Cerebellar nuclear complex (tissue), 1 donor: ENCODE measurements around the gene LDB2.

Experiments
- DNase-seq, 2 experiments: peaks; one replicate each; lab custom pipeline; 2025; lab: John Stamatoyannopoulos, UW

Gene LDB2

DNA sequence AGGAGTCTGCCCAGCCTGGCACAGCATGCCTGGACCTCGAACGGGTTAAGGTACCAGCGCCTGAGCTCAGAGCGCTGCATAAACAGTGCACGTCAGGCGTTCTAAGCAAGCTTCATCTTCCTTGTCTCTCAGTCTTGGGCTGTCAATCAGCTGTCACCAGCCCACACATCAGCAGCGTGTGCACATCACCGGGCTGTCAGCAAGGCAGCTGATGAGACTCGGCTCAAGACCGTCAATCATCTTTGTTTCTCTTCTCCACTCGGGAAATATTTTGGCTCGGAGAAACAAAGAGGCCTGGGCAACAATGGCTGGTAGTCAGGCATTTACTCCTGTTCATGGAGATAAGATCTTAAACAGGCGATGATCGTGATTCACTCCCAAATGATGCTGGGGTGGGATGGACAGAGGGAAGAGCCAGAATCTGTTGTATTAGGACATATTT, 141.3 kb downstream of the LDB2 start:
- DNase-seq, result no peak

DNA sequence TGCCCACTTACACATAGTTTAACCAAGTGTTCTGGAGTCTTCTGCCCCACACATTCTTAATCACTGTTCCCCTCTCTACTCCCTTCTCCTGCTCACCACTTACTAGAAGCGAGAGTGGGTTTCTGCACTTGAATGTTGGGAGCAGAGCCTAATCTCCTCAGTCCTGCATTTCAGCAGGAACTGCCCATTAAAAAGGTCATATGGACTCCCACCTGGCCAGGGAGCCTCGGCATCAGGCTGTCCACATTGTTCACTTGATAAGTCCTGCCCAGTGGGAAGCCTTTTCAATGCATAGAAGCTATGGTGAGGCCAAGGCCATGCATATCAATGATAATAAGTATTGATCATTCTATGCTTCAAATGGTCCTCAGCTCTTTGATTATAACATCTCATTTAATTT, 144.3 kb downstream of the LDB2 start:
- DNase-seq, result no peak

DNA sequence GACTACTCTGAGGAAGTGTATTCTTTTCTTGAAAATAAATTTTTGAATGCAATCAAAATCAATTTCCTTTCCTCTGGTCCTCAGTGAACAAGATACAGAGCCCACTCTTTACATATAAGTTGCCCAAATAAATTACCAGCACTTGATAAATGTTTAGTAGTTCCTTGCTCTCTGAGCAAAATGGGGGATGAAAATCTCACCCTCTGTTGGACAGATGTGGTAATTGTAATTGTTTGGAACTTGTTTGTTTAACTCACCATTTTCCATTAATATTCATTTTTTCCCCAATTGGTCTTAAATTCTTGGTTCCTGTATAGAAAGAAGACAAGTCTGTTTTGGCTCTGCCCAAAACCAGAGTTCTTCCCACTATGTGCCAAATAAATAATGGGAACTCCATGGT, 146.3 kb downstream of the LDB2 start:
- no peak for DNase-seq

DNA sequence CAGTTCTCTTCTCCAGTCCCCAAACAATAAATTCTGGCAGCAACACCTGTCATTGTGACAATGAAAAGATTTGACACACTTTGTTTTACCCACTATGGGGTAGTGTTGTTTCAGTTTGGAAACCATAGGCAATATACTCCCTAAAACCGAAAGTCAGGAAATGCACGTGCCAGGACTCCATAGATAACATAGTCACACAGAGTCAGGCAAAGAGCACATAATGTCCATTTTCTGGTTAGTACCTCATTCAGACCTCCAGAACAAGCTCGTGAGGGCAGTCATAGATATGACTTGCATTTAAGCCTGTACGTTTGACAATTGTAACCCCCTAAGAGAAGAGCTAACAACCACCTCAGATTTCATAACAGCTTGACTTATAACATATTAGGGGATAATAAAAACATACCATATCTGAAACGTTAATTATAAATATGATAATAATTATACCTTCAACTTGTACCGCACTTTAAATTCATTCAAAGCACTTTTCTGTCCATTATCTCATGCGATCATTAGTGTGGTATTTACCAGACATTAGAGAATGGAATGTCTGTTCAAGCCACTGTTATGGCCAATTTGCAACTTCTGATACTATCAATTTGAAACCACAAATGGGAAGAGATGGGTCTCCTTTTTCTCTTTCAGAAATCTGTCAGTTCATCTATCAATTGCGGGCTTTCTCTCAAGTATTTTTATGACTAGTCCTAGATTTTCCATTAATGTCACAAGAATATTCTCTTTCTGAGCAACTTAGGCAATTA, 147.4 kb downstream of the LDB2 start:
- DNase-seq, result no peak

DNA sequence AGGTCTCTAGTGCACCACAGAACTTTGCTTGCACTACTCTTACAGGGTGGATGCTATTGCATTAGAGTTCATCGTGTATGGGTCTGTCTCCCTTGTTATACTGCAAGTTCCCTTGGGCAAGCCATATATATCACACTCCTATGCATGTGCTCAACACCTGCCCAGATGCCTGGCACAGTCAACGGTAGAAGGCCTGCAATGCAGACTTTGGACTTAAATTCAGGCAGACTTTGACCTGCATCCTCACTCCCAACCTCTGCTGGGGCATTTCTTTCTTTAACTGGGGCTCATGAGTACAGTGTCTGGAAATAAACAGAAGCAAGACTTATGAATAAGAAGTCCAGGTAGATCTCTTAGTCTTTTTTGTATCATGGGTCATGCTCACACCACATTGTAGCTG, 148.2 kb downstream of the LDB2 start:
- no peak for DNase-seq

DNA sequence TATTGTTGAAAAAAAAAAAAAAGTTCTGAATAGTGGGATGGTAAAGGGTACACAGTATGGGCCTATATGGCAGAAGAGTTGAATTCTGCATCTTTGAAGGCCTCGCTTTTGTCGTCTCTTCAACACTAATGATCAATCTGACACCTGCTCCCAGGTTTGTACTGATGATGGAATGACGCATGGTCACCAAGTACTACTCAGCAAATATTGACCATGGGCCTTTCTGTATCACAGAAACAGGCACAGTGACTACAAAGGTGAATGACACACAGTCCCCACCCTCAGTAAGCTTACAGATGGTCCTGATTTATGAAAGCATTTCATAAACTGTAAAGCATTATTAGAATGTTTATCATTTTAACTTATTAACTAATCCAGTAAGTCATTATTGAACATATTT, 152.6 kb downstream of the LDB2 start:
- no peak for DNase-seq

DNA sequence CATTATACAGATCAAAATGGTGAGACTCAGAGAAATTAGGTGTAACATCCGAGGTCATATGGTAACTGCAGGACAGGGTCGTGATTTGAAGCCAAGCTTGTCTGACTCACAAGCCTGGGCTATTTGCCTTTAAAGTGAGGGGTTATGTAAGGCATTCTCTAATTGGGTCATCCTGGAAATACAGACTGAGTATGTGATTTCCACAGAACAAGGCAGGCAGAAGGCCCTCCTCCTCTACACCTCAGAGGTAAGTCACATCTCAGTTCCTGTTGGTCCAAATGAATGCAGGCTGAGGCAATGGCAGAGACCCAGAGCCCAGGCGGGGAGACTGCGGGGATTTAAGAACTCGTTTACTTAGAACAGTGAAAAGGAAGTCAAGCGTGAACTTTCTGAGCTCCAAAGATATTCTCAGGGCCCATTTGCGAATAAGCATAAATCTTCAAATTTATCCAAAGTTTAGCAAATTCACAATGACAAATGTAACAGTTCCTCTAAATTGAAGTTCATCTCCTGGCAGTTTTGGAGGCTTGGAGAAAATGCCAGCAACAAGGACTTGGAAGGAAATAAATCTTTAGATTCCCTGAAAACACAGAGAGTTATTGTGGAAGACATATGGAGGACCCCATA, 153.3 kb downstream of the LDB2 start:
- no peak for DNase-seq

DNA sequence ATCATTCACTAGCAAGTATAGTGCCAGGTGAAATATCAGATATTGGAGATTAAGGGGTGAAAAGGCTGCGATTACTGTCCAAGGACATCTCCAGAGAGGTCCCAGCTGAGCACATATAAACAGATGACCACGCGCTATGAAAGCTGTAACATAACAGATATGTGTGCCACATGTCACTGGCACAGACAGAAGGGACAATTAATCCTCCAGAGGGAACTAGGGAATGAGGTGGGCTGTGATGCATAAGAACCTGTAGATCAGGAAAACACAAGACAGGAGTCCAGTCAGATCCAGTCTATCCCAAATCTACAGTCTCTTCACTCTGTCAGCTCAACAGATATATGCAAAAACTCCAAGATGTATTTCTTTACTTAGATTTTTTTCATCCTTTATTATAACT, 157.2 kb downstream of the LDB2 start:
- no peak for DNase-seq

DNA sequence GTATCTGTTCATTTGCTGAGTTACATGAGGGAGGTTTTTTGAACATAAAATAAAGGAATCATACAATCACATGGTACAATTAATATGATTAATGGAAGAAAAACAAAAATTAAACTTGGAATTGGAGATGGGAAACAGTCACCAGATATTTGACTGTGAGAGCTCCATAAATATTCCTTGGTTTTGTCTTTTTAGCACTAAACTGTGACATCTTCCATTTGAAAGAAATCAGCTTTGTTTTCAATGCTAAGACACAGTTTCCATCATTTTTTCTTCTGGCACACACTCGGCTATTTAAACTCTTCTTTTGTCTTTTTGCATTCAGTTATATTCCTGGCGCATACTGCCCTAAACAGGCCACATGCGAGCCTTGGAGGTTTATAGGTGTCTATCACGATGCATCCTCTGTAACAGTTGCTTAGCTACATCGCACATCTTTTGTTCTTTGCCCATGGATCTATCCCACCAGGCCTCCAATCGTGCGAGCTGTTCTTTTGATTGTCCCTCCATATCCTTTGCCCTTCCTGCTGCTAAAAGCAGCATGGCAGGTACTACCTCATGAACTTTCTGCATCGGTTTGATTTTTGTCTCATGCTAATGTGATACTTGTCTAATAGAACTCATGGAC, 158.3 kb downstream of the LDB2 start:
- DNase-seq, result no peak

DNA sequence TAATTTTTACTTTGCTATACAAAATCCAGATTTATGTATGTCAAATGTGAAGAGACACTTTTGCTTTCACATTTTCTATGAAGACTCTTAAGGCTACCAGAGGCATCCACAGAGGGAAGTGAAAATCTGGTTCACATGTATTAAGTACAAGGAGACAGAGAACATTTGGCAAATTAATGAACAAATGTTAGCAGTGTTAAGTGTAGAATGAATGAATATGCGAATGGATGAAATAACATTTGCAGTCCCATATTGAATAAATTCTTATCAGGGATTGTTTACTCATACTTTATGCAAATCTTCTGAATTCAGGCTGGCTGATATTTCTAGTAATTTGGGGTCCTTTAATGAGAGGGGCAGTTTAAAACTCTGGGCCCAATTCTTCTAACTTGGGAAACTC, 159.9 kb downstream of the LDB2 start:
- DNase-seq, result no peak

DNA sequence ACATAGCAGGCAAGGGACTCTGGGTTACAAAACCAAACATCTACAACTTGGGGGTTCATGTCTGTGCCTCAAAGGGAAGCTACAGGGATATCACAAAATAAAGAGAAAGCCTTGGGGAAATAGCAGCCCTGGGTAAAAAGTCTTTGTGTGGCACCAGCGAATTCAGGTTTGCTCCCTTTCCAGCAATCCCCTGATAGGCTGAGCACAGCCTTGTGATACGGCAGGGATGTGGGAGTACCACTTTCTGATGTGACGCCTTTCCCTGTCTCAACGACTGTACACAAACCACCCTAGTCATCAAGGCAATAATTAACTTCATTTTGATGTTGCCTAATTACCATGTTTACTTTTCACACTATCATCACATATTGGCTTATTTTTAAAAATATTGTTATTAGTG, 164.9 kb downstream of the LDB2 start:
- no peak for DNase-seq

DNA sequence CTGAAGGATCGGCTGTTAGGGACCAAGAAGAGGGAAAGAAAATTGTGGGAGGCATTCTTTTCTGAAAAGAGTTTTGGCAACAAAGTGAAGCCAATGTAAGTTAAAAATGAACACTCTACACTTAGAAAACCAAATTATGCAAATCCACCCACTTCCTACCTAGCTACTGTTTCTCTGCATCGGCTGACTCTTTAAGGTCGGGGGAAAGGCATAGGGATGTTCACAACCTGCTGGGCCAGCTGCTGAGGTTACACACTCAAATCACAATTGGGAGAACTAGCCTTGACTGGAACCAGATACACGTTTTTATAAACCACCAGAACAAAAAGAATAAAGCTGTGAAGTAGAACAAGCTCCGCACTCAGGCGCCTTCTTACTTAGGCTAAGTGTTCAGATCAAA, 165.7 kb downstream of the LDB2 start:
- DNase-seq, result no peak

DNA sequence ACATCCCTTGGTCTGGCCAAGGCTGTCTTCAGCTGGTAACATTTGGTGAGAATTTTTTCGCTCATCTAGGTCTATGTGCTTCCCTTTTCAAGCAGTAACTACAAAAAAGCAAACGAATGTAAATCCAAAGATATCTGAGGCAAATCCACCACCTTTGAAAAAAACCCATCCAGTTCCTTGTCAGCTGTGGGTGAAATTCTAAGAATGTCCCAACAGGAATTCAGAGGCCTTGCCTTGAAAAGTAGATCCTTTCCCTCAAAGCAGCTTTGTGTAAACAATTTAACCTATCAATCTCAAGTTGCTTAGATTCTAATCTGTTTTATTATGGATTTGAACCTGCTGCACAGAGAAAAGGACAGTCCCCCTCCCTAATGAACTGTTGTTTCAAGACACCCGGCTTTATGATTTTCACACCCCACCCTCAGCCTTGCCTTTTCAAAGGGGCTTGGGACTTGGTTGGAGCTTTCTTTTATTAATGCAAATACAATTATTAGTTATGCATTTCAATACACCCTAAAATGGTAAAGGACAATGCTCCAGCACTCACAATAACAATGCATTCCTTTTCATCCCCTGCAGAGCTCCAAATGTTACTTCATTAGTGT, 166.6 kb downstream of the LDB2 start:
- DNase-seq, result no peak

DNA sequence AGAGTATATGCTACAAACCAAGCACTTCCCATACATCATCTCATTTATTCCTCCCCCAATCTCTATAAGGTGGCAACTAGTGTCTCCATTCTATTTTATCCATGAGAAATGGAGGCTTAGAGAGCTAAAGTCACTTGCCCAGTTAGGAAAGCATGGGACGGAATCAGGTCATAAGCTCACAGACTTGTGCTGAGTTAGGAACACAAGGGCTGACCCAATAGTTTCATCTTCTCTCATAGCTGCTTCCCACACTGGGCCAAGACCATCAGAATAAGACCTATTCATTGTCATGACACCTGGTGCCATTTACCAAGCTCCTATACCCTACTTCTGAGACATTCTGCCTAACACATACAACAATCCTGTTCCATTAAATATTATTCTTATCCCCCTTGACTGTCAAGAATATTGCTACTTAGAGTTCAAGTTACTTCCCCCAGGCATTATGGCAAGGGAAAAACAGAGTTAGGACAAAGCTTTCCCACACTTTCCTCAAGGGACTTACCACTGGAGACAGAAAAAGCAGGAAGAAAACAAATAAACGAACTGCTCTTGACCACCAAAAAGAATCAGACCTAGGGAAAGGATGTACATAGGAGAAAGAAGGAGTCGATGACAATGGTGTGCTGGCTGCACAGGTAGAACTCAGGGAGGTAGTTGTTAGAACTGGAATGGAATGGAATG, 167.8 kb downstream of the LDB2 start:
- no peak for DNase-seq

DNA sequence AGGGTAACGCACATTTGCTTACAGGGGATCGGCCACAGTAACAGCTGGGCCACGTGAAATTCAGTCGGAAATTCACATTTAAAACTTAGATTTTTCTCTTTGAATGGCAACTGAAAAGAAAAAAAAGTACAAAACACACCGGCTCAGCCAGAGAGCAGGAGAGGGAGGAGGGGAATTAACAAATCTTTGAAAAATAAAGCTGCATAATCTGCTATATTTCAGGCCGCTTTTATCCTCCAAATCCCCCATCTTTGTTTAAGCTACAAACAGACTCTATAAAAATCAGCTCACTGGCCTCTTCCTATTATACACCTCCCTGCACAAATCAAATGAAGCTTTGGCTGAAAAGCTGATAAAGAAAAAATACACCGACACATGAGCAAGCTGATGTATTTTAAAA, 169.1 kb downstream of the LDB2 start:
- no peak for DNase-seq

DNA sequence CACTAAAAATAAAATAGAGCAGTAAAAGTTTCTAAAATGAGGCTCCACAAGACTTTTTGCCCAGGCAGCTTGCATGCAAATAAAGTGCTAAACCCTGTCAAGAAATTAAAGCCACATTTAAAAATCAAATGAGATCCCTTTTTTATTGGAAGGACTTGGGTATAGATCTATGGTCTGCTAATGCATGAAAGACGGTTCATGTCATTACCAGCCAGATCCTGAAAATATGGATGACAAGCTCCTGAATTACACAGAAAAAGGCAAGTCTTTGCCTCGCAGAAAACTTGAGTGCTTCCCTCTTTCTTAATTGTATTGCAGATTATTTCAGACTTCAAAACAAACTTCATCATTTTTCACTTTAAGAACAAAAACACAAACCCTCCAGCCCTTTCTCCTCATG, 169.6 kb downstream of the LDB2 start:
- no peak for DNase-seq

DNA sequence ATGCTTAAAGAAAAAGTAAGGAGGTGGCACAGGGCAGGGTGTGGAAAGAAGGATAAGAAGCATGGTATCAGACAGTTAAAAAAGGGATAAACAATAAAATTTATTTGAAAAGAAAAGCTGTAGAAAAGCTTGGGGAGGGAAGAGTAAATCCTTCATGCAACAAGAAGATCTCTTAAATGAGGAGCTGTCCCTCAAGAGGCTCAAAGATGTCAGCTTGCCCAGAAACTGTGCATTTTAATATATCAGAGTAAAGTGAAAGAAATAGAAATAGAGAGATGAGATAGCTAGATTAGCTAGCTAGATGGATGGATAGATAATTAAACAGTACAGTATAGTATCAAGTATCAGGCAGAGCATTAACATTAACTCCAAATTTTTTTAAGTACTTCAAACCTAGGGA, 170.3 kb downstream of the LDB2 start:
- no peak for DNase-seq

DNA sequence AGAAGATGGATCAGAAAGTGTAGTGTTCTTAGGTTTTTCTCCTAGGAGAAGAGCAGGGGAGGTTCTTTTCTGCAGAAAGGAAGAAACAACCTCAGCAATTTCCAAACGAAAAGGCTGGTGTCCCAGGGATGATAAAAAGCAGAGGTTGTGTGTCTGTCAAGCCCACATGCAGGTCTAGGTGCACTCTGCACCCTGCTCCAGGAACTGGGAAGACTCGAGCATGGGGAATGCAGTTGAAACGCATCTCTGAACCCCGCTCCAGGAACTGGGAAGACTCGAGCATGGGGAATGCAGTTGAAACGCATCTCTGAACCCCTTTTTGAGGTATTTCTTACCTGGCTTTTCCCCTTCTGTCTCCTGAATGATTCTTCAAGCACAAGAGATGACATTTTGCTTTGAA, 171.2 kb downstream of the LDB2 start:
- no peak for DNase-seq

DNA sequence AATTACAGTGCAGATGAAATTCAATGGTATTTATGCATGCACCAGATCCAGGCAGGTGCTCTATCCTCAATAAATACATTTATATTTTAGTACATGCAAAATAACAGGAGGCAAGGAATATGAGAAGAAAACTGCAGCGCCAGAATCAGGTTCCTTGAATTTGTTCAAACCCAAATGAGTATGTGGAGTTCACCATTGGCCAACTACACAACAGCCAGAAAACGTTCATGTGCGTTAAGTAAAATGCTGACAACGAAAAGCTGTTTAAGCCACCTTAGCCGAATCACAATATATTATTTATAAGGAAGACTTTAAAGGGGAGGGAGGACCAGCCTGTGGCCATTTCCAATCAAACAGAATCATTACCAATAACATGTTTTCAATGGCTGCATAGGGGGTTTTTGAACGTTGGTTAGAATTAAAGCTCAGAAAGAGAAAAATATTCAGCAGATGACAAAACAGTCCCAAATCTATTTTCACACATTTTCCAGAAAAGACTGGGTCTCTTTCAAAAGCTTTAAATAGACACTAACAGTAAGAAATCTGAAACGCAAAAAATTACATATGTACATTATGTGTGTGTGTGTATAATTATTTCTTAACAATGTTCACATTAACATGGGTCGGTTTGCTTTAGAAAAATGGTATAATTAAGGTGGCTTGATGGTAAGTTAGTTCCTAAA, 171.9 kb downstream of the LDB2 start:
- no peak for DNase-seq

DNA sequence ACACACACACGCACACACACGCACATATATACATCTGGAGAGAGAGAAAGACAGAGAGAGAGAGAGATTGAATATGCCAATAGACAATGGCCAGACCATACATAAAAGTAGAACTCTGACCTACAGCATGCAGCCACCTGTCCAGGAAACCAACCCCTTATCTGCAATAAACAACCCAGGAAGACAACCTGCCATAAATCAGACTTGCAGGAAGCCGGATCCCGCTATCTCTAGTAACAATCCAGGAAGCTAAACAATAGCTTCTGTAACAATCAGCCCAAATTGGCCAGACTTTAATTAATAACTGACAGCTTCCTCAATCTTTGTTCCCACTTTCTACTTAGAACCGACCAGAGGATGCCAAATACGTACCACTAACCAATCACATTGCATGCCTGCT, 173.2 kb downstream of the LDB2 start:
- no peak for DNase-seq

DNA sequence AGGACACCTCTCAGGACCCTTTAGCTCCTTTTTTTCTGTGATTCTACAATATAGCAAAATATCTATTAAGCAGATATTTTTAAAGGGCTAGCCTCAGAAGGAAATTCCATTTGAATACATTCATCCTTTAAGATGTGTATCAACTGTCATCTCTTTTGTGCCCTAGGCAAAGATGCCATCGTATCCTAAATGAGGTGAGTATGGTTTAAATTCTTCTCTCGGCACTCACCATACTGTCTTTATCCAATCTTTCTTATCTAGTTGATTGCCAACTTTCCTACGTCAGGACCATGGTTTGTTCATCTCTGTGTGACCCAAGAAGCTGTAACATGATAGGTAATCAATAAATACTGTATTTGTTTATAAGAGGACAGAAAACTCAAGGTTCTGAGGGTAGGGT, 176.0 kb downstream of the LDB2 start:
- DNase-seq, result no peak
